ENCODE measurements around the gene STRADB.
"Not testable (repeated sequence)": the region's sequence is repeated elsewhere in the genome, so short reads cannot be mapped to it uniquely, and the experiment has no call there.

STRADB gene, protein sequence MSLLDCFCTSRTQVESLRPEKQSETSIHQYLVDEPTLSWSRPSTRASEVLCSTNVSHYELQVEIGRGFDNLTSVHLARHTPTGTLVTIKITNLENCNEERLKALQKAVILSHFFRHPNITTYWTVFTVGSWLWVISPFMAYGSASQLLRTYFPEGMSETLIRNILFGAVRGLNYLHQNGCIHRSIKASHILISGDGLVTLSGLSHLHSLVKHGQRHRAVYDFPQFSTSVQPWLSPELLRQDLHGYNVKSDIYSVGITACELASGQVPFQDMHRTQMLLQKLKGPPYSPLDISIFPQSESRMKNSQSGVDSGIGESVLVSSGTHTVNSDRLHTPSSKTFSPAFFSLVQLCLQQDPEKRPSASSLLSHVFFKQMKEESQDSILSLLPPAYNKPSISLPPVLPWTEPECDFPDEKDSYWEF

DNA sequence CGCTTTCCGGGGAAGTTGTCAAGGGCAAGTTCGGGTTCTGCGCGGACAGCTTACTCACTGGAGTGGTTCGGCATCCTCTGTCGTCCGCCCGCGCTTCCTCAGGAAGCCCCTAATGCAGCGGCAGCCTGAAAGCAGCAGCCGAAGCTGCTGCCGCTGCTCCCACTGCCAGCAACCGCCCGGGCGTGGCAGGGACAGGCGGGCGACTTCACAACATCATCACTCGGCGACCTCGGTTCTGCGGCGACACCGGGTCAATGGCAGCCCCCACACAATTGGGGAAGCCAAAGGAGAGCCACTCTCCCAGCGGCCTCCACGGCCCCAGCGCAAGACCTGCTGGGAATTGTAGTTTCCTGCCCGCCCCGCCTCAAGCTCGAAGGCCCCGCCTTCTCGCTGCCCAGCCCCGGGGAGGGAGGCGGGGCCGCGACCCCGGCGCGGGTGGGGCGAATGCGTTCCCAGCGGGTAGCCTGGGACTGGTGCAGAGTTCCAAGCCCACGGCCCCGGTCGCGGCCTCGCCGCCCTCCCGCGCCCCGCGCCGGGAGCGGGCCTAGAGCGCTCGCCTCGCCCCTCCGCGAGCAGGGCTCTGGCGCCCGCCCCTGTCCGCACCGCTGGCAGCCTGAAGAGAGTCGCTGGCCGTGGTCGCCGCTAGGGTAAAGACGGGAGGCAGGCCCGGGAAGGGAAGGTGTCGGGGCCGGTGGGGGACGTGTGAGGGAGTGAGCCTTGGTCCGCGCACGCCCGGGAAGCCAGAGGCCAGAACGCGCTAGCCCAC lies at the start of gene STRADB, which contains the start of gene TRAK2:
Gene STRADB (plus strand): TSS at position 449 of the 766 bp plus-strand sequence. CDS start 3,101 bp downstream, outside the sequence.
Gene TRAK2 (minus strand): TSS at position 167 of the 766 bp plus-strand sequence. CDS start 30,951 bp downstream, outside the sequence.
- peak; percentile 96 for DNase-seq (ENCODE audit: low spot score)

DNA sequence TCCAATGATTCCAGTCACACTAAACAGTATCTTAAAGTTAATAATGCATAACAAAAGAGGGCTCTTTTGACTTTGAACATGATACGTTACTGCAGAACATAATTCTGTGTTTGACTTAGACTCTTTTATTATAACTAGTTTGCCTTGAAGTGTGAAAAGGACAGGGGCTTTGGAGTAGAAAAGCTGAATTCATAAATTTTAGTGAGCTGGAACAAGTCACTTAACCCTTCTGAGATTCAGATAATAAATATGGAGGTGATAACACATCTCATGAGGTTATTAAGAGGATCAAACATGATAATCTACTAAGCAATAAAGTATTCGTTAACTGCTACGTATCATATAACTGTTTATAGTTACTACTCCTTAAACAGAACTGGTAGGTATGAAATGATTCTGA lies 49.7 kb upstream of the STRADB start:
- DNase-seq (ENCODE audit: low spot score): no peak

DNA sequence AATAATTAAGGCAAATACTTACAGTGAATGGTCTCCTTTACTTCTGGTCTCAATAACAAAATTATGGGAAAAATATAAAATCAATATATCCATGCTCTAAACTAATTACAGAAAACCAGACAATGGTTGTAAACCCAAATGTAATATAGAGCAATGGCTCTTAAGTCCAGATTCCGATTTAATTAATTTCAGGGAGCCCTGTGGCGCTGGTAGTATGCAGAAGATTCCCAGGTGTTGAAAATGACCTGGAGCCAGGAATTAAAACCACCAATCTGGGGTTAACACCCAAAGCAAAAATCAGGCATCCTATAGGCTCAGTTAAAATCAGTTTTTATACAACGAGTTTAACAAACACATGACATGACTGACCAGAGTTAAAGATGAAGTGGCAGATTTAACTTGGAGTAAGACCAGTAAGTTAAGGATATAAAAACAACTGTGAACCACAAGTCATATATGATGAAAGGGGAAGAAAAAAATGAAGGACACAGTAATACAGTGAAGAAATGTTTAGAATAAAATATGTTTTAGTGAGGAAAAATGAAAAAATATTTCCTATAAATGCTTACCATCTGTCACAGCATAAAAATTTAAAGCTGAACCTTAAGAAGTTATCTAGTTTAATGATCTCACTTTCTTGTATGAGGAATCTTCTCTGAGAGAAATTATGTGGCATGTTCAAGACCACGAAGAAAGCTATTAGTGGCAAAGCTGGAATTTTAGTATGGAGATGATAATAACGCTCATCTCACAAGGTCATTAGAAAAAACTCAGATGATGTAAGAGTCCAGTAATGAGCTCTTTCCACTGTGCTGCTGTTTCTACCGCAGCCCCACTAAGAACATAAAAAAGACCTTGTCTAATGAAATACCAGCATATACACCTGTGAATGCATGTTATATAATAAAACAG lies 48.6 kb upstream of the STRADB start:
- no peak for DNase-seq (ENCODE audit: low spot score)

DNA sequence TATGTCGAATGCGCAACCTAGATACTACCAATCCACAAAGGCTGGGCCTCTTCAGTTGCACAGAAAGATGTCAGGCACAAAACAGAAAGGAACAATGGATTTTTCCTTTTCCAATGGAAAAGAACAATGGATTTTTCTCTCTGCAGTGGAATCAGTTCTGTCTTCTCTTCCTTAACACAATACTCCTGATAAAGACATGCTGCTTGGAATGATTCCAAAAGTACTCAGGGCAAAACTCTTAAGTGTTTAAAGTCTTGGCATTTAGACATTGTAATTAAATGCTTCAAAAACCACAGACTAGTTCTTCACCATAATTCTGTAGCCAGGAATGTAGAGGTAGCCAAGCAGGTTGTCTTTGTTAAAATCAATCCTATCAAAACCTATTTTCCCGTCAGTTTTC lies 47.7 kb upstream of the STRADB start:
- peak; percentile 21 for DNase-seq (ENCODE audit: low spot score)

DNA sequence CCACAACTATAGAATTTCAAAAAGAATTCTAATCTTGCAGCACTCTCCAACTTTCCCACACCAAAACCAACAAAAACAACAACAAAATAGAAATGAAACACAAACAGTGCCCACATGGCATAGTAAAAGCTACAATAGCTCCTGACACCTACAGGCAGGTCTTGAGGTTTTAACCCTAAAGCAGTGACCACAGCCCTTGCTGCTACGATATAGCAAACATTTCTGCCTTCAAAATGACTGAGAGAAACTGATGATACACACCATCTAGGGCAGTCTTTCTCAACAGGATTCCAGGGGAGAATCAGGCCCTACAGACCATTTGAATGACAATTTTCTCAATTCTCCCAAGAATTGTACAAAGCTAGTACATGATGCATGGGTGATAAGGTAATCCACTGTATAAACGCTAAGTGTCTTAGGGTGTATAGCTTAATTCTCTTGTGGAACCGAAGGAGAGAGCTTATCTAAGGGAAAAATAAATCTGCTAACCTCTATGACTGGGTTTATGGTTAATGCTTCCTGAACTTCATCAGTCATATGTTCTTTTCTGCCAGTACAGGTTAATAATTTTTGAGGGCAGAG lies 46.8 kb upstream of the STRADB start:
- no peak for DNase-seq (ENCODE audit: low spot score)

DNA sequence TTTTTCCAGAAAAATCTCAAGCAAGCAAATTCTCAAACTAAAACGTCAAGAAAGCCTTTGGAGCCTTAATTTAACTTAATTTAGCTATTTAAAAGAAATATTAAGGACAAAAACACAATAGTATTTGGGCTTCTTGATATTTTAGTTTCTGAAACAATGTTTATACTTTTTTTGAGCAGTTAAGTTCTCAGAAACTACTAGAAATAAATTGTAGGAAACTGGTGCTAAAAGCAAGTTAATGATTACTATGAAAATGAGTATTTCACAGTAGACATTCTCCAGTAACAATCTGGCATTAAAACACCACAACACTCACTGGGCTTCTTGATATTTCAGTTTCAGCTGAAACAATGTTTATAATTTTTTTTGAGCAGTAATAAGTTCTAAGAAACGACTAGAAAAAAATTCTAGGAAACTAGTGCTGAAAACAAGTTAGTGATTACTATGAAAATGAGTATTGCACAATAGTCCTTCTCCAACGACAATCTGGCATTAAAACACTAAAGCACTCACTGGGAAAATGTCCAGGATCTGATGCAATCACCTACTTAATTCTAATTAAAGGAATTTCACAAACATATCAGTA lies 45.4 kb upstream of the STRADB start:
- peak; percentile 57 for DNase-seq (ENCODE audit: low spot score)

DNA sequence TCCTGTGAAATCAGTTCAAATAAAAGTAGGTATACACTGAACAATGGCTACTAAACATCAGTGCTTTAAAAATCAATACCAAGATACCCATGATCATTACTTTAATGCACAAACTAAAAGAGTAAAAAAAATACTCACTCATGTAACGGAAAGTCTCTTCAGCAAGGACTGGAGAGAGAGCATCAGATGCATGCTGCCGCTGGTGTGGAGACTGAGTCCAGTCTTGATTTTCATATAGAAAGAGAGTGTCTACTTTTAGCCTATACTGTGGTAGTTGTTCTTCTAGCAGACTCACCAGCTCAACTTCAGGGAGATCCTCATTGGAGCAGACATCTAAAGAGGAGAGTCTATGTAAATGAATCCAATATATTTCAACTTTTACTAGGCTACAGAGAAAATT lies 44.3 kb upstream of the STRADB start:
- no peak for DNase-seq (ENCODE audit: low spot score)

DNA sequence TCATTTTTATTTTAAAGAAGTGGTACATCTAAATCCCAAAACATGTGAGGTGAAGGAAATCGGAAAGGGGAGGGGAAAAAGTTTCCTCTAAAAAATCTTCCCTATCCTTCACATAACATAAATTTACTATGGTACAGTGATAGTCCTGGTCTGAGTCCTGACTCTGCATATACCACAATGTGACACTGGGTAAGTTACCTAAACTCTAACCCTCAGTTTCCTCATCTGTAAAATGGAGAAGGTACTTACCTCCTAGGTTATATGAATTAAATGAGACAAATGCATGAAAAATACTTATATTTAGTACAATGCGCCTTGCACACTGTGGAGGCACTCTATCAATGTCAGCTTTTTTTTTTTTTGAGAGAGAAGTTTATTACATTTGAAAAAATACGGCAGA lies 42.6 kb upstream of the STRADB start:
- DNase-seq (ENCODE audit: low spot score): no peak

DNA sequence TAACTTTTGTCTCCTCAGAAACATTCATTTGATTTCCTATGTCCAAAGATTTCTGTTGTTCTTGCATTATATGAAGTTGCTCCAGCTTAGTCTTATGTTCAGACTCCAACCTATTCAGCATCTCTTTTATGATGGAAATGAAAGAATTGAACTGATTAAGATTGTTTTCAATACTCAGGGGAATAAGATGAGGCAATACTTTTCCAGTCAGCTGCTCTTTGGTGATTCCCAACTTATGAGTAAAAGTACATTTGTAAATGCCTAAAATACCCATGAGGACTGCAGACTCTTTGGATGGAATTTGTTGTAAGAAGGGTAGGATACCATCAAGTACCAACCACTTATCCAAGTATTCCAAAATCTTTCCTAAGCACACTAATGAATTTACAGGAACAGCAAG lies 40.1 kb upstream of the STRADB start:
- no peak for DNase-seq (ENCODE audit: low spot score)

DNA sequence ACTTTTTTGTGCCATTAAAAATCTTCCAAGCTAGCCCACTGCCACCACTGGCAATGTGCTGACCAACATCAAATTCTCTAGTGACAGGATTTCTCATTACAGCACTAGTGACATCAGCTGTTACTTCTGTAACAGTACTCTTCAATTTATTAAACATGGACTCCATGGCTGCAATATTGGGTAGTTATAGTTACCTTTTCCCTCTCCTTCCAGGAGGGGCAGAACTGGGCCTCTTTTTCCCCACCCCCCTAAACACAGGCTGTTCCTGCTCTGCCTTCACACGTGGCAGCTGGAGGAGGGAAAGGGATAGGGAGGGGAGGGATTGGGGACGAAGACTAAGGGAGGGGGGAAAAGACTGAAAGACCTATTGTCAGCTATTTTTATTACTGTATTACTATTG lies 38.4 kb upstream of the STRADB start:
- DNase-seq (ENCODE audit: low spot score): no peak

DNA sequence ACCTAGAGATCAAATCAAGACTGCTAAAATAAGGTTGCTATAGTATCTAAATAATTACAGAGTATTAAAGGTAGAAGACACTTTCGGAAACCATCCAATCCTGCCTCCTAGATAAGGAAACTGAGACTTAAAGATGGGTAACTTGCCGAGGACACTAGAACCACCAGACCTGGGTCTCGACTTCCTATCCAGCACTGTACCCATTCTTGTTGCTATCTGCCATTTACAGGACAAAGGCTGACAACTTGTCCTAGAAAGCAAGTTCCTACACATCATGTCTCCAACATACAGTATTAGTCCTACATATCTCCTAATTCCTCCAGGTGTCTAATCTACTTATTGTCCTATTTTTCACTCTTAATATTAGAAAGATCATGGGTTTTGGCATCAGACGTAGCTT lies 38.0 kb upstream of the STRADB start:
- DNase-seq (ENCODE audit: low spot score): no peak

DNA sequence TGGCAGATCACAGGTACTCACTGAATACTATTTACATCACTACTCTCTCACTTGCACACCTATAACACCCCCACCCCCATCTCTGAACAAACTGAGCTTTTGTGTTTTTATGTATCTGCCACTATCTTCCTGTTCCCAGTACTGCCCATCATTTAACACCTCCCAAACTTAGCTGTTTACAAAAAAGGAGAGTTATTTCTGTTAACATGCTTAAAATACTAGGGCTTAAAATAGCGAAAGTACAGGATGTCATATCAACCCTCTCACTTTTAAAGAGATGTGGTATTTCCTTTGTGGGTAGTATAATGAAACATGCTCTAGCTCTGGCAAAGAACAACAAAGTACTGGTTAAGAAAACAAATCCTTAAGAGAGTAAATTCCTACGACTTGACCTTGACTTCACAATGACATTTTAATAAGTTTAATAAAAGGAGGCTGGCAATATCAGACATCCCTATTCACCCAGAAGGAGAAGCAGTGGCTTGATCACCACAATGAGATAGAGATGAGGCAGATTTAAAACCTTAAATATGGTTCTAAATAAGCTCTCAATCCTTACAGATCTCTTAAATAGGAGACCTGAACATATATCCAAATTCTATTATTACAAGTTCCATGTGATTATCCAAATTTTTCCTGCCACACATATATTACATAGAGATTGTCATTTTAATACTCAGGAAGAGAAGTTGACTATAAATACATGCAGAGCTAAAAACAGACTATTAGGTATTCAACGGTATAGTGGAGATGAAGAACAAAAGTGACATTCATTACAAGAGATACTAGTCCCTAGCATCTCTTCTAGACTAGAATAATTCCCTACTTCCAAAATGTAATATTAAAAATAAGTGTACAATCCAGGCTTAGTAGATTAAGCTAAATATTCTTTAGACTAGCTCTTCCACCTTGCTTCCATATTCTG lies 37.2 kb upstream of the STRADB start:
- no peak for DNase-seq (ENCODE audit: low spot score)

DNA sequence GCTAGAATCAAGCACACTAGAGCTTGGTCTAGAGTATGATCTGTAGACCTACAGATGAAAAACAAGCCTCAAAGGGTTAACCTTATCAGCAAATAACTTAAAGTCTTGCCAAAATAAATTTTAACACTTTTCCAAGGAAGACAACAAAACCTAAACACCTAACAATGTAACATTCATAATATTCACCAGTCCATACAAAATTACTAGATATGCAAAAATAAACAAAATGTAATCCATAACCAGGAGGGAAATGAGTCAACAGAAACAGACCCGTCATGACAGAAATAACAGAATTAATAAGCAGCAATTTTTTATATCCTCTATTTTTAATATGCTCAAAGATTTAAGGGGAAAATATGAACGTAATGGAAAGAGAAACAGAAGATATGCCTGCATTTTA lies 36.4 kb upstream of the STRADB start:
- no peak for DNase-seq (ENCODE audit: low spot score)

DNA sequence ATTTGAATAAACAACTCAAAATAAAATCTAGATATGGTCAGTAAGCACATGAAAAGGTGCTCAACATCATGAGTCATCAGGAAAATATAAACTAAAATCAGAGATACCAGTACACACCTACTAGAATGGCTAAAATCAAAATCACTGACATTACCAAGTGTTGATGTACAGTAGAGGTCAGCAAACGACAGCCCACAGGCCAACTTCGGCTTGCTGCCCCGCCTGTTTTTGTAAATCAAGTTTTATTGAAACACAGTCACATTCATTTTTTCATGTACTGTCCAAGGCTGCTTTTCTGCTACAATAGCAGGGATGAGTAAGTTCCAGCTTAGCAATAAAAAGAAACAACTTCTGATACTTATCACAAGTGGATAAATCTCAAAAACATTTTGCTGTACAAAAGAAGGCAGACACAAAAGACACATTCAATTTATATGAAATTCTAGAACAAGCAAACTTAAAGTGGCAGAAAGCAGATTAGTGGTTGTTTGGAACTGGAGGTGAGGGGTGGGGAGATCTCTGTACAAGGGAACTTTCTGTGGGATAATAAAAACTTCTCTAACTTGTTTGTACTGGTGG lies 32.4 kb upstream of the STRADB start:
- no peak for DNase-seq (ENCODE audit: low spot score)

DNA sequence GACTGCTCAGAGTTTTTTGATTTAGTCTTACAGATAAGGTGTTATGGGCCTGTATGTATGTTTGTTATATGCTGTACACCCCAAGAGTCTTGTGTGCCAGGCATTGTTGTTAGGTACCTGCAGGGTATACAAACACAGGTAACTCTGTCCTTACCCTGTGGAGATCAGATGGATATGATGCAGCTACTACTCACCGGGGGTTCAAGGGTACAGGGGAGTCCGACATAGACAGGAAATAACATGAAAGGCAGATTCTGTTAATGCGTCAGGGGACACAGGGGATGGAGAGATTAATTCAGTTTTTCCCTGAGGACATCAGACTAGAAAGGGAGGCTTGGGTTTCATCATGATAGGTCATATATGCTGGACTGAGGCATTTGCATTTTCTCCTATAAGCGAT lies 31.6 kb upstream of the STRADB start:
- DNase-seq (ENCODE audit: low spot score): no peak

DNA sequence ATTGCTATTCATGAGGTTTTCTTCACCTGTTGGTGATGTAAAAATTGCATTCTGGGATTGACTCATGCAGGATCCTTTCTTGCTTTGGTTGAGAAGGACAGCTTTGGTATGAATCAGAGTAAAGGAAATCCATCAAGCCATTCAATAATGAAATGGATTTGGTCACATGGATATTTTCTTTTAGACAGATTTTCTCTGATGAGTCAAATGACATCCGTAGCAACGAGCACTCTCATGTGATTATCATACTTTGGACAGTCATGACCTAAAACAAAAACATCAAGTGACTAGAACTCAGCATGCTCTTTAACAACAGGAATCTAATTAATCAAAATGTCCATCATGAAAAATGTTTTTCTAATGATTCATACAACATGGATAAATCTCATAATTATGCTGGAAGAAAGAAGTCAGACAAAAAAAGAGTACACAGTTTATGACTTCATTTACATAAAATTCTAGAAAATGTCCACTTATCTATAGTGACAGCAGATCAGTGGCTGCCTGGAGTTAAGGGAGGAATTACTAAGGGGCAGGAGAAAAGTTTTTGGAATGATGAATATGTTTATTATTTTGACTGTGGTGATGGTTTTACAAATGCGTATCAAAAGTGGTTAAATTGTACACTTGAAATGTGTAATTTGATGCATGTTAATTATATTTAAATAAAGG lies 31.0 kb upstream of the STRADB start:
- no peak for DNase-seq (ENCODE audit: low spot score)

DNA sequence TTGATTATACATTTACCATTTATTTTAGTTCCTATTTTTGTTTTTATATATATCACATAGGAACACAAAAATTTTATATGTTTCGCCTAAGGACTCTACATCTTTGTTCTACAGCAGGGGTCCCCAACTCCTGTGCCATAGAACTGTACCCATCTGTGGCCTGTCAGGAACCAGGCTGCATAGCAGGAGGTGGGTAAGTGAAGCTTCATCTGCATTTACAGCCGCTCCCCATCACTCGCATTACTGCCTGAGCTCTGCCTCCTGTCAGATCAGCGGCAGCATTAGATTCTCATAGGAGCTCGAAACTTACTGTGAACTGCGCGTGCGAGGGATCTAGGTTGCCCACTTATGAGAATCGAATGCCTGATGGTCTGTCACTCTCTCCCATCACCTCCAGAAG lies 25.6 kb upstream of the STRADB start:
- no peak for DNase-seq (ENCODE audit: low spot score)

DNA sequence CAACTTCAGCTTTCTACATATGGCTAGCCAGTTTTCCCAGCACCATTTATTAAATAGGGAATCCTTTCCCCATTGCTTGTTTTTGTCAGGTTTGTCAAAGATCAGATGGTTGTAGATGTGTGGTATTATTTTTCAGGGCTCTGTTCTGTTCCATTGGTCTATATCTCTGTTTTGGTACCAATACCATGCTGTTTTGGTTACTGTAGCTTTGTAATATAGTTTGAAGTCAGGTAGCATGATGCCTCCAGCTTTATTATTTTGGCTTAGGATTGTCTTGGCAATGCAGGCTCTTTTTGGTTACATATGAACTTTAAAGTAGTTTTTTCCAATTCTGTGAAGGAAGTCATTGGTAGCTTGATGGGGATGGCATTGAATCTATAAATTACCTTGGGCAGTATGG lies 23.2 kb upstream of the STRADB start:
- DNase-seq (ENCODE audit: low spot score): not testable (repeated sequence)

DNA sequence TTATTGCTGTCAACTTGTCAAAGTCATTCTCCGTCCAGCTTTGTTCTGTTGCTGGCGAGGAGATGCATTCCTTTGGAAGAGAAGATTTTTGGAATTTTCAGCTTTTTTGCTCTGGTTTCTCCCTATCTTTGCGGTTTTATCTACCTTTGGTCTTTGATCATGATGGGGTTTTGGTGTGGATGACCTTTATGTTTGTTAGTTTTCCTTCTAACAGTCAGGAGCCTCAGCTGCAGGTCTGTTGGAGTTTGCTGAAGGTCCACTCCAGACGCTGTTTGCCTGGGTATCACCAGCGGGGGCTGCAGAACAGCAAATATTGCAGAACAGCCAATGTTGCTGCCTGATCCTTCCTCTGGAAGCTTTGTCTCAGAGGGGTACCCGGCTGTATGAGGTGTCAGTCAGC lies 21.7 kb upstream of the STRADB start:
- DNase-seq (ENCODE audit: low spot score): not testable (repeated sequence)
